Activated CD4-positive, alpha-beta T cell treated with anti-CD3 and anti-CD28 coated beads, Interleukin-10, Interleukin-2, amounts not matched to agents 100 ng/mL and 50 ng/mL, durations not matched to agents 16 hours and 8 hours (primary cell): ENCODE results near the gene POTEF.
A peak's percentile ranks its signal among the peaks of the same experiment; 100 is the strongest.
"Not testable (repeated sequence)": the region's sequence is repeated elsewhere in the genome, so short reads cannot be mapped to it uniquely, and the experiment has no call there.

Source experiments
- DNase-seq: peaks from one replicate; pipeline ENCODE4 v3.0.0-alpha.2; 2020

Gene POTEF

DNA sequence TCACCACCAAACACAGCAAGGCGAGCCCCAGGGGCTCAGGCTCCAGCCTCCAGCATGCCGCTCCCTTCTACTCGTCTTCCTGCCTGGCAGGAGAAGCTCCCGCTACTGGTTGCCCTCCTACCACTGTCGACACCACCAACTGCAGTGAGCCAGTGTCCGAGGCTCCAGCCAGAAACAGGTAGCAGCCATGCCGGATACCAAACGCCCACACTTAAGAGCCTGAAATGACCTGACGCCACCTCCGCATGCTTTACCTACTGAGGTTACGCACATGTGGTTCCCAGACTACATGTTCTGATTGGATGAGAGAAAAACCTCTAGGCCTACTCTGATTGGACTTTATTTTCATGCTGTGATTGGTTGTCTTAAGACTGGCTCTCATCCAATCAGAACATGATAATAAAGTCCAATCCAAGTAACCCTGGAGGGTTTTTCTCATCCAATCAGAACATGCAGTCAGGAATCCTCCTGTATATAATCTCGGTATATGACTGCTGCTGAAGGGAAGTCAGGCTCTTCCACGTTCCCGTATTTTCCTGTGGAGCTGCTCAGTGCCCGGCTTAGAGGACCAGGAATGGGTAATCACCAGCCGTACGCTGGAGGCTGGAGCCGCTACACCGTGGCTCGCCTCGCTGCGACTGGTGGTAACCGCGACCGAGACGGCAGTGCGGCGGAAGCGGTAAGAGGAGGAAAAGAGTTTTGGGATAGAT is at the start of gene POTEF:
POTEF (minus strand) TSS at position 103 of the 710 bp plus-strand sequence. CDS start 8,707 bp downstream, outside the sequence.
- DNase-seq, result not testable (repeated sequence)

DNA sequence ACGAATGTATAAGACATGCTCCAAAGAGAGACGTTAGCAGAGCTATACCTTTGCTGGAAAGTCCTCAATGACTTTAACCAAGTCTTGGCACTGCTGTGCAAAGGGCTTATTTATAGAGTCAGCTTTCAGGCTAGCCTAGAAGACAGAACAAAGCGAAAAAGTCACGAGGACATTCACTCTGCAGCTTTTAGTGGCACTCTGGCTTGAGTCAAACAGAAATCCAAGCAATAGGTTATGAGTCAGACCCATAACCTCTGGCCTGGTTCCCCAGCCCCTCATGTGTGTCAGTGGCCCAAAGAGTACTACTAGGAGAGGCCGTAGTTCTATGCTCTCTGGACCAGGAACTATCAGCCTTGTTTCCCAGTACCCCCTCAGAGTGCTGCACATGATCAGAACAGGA is 45.8 kb upstream of the POTEF start:
- peak; percentile 63 for DNase-seq

DNA sequence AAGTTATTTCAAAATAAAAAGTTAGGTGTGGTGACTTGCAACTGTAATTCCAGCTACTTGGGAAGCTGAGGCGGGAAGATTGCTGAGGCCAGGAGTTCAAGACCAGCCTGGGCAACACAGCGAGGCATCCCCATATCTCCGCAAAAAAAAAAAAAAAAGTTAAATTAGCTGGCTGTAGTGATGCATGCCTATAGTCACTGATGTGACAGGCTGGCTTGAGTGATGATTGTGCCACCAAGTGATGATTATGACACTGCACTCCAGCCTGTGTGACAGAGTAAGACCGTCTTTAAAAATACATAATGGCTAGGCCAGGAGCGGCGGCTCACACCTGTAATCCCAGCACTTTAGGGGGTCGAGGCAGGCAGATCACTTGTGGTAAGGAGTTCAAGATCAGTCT is 40.9 kb upstream of the POTEF start:
- DNase-seq, result no peak

DNA sequence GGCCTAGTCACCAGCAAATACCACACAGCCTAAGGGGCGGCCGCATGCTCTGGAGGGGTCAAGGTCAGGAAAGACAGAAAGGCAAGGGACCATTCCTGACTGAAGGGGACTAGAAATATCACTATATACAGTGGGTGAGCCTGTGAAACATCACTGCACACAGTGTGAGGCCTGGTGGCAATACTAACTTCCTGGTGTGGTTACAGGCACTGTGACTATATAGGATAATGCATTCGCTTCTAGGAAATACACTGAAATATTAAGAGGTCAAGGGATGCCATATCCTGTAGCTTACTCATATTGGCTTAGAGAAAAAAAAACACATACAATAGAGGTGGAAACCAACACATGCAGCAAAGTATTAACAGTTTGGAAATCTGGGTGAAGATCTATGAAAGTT is 40.1 kb upstream of the POTEF start:
- peak; percentile 28 for DNase-seq

DNA sequence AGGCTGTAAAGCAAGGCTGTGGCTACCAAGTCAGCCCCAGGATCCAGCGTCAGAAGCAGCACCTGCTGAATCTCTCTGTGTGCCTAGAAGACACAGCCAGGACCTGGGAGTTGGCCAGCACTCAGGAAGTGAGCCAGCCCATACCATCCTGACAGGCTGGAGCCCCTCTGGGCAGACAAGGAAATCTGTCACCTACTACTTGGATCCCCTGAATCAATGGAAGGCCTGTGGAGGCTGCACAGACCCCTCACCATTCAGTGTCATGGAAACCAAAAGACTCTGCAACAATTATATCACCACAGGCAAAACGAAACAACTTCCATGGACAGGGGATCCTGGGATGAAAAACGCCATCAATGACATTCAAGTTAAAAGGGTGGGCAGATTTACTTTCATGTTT is 37.6 kb upstream of the POTEF start:
- DNase-seq, result not testable (repeated sequence)

DNA sequence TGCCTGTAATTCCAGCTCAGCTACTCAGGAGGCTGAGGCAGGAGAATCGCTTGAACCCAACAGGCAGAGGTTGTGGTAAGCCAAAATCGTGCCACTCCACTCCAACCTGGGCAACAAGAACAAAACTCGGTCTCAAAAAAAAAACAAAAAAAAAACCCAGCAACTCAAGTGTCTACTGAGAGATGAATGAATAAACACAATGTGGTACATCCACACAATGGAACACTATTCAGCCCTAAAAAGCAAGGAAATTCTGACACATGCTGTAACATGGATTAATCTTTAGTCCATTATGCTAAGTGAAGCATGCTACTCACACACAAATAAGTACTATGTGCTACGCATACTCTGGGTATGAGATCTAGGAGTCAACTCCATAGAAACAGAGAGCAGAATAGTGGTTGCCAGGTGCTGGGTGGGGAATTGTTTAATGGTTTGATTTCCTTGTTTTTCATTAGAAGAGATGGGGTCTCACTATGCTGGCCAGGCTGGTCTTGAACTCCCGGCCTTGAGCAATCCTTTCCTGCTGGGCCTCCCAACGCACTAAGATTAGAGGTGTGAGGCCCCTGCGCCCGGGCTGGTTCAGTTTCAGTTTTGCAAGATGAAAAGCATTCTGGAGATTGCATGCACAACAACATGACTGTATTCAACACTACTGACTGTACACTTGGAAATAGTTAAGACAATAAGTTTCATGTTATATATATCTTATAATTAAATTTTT is 36.4 kb upstream of the POTEF start:
- no peak for DNase-seq

DNA sequence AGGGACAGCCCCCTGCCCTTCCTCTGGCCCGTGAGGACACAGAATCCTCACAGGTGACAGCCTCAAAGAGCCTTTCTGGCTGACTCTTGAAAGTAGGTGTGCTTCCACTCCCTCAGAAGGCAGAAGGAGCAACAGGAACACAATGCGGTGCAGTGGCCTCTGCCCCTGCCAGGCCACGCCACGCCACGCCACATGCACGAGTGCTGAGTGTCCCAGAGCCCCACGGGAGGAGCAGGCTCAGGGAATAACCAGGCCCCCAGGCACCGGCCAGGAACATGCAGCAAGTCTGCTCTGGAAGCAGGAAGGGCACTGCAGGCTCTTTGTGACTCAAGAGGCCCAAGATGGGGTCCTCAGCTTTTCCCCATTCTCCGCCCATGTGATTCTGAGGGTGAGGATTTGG is 33.9 kb upstream of the POTEF start:
- no peak for DNase-seq

GRCh38 chr2:130162486-130162885 is 33.5 kb upstream of the POTEF start:
- not testable (repeated sequence) for DNase-seq

DNA sequence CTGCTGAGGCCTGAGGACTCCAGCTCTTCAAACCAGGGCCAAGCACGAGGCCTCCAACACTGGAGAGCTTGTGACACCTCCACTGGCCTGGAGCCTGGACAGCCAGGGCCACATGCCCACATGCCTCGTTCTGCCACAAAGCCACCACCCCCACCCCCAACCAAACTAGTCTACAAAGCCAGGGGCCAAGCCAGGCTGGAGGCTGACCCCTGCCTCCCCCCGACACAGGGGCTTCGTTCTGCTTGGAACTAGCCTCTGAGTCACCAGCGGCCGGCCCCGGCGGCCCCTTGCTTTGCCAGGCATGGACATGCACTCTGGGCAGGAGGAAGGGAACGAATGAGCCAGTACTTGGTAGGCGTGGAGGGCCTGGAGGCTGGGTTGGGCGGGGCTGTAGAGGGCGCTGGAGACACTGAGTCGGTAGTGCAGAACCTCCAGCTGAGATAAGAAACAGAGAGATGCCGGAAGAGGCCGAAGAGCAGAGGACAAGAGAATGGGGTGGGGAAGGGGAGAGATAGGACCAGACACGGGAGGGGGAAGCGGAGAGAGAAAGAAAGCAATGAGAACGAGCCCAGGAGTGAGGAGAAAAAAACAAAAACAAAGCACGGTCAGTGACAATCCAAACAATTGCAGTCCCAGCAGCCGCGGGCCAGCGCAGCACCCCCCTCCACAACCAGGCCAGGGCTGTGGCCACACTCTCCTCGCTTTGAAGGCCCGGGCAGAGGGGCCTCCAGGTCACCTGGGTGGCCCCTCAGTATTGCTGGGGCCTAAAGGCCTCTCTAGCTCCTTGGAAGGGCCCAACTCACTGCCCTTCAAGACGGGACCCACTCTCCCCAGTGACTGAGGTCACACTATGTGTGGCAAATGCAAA is 32.0 kb upstream of the POTEF start:
- DNase-seq, result not testable (repeated sequence)

DNA sequence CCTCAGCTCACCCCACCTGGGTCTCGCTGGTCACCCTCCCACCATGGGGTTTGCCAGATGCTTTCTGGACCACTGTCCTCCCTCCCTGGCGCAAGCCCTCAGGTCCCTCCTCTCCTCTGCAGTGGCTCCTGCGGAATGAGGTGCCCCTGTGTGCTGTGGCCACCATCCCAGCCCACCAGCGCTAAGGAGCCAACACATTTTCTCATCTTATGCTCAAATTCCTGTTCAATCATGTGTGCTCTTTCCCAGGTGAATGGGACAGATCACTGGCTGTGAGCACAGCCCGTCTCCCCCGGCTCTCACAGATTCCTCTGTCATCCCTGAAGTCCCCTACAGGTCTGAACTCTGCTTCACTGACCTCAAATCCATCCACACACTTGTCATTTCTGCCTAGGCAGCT is 31.1 kb upstream of the POTEF start:
- no peak for DNase-seq

DNA sequence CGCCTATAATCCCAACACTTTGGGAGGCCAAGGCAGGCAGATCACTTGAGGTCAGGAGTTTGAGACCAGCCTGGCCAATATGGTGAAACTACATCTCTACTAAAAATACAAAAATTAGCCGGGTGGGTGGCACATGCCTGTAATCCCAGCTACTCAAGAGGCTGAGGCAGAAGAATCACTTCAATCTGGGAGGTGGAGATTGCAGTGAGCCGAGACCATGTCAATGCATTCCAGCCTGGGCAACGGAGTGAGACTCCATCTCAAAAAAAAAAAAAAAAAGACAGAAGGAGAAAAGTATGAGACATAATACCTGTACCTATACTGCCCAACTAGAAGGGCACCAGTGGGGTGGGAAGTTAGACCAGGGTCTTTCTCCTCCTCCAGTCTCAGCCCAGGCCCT is 30.4 kb upstream of the POTEF start:
- DNase-seq, result not testable (repeated sequence)

DNA sequence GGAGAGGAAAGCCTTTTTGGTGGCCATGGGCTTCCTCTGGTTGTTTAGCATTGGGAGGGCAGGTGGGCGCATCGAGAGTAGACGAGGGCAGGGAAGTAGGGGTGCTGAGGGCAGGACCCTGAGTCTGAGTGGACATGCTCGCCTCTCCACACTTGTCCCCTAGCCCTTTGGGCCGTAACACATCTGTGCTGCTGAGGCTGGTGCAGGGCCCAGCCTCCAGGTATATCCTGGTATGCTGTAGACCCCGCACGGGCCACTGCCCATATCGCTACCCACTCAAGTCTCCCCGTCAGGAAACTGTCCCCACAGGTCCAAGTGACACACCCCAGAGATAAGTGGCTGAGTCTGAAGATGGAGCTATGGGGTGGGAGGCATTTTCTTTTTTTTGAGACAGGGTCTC is 29.6 kb upstream of the POTEF start:
- no peak for DNase-seq

DNA sequence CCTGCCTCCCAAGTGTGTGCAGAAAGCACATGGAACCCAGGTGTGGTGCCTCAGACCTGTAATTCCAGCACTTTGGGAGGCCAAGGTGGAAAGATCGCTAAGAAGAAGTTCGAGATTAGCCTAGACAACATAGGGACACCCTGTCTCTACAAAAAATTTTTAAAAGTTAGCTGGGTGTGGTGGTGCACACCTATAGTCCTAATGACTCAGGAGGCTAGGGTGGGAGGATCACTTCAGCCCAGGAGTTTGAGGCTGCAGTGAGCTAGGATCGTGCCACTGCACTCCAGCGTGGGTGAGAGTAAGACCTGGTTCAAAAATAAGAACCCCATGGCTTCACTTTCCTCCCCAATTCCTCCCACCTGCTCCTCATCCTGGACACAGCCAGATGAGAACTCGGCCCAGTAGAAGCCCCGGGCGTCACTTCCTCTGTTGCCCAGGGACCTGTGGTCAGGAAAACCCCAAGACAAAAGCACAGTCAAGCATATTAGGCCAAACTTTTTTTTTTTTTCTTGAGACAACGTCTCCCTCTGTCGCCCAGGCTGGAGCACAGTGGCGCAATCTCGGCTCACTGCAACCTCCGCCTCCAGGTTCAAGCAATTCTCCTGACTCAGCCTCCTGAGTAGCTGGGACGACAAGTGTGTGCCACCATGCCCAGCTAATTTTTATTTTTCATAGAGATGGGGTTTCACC is 28.9 kb upstream of the POTEF start:
- DNase-seq, result peak; percentile 44

- not testable (repeated sequence) for DNase-seq
Observed at GRCh38 chr2:130157354-130157753, 28.3 kb upstream of the POTEF start.

DNA sequence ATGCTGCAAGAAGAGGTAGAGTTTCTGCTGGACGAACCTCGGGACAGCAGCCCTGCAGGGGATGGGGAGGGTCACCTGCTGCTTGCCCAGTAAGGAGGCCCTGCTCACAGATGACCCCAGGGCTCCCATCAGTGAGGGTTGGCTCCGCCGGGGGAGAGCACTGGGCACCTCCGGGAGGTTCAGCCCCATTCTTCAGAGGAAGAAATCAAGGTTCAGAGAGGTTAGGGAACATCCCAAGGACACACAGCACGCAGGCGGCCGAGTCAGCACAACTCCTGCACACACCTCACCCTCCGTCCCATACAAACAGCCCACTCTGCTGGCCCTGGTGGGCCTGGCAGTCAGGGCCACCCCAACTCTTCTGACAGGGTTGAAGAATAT is 27.6 kb upstream of the POTEF start:
- no peak for DNase-seq

DNA sequence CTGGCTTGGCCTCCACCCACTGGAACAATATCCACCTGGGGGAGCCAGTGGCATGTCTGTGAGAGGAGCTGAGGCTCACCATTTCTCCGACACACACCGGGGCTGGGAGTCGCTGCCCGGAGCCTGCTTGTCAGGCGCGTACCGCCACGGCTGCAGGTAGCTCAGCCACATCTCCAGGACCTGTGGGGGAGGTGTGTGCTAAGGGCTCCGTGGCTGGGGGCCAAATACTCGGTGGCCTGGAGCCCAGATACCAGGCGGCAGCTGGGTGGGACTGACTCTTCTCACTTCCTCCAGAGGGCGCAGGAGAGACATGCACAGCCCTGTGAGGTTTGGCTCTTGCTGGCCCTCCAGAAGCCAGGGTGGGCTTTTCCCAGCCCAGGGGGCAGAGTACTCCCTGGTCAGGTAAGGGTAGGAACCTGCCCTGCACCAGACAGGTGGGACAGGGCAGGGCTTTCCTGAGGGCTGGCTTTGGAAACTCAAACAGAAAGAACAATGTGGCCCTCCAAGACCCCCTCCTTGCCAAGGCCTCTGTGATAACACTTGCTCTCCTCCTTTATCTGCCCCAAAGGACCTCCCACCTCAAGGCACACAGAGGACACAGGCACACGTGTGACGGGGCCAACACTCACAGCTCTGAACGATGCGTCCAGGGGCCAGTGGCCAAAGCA is 27.1 kb upstream of the POTEF start:
- peak; percentile 36 for DNase-seq

DNA sequence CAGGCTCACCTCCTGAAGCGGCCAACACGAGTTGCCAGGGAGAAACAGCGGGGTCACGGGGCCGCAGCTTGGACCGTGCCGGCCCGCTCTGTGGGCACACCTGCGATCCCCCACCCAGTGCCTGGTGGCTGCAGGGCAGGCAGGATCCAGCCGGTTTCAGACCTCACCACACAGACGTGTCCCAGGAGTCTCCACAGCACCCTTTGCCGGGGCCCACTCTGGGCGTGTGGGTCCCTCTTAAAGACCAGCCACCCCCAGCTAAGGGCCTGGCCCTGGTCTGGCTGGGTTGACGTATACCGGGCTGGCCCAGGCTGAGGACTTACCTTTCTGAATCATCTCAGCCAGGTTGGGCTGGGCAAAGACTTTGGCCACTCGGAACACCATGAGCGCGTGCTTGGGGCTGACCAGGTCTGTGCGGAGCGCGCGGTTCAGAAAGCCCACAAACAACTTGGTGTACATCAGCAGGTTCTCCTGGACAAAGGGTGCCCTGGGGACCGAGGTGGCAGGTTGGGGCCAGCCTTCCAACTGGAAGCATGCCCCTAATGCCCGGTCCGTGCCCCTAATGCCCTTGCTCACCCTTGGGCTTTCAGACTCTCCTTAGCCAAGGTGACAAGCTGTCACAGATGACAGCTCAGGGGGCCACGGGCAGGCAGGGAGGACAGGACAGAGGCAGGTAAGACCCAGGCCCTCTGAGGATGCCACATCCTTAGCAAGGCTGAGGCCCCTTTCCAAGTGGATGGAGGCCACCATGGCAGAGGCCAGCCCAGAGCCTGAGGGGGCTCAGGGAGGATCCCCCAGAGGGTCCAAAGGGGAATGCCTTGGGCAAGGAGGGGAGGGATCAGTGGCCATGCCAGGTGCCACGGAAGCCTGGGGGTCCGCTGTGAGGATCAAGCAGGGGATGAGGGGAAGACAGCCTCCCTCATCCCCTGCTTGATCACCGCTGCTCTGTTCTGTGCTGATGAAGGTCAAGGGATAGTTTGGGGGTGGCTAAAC is 26.0 kb upstream of the POTEF start:
- DNase-seq, result no peak

GRCh38 chr2:130154423-130154770 is 25.4 kb upstream of the POTEF start:
- DNase-seq, result not testable (repeated sequence)

GRCh38 chr2:130153721-130154422 is 24.9 kb upstream of the POTEF start:
- not testable (repeated sequence) for DNase-seq

GRCh38 chr2:130152816-130153595 is 24.0 kb upstream of the POTEF start:
- DNase-seq, result no peak
